Right lobe of liver (tissue), 4 donors: ENCODE results near the gene KRT24.

ENCODE experiments used
- POLR2A ChIP-seq: fragments of 450-650 bp; IDR thresholded peaks from one replicate; pipeline ENCODE4 v1.6.1; 2017; ENCODE audit warnings: antibody characterized with exemption, mild to moderate bottlenecking
- TF ChIP-seq, protein P1 (sequence below), 4 donors: fragments of 200-600 bp in 3 of 4; fragments of 450-650 bp in 1 of 4; IDR thresholded peaks; one replicate each; pipeline versions ENCODE4 v1.5.1 to v1.8.0; 2016 to 2022; ENCODE audit warnings: antibody characterized with exemption in 4 of 4, mild to moderate bottlenecking in 2 of 4
- donor health status: DM: no; HTN: no; CAD: no.
- donor health status: DM: no; HTN: no; CAD: no.
- donor health status: DM: no; HTN: yes; CAD: no.

DNA sequence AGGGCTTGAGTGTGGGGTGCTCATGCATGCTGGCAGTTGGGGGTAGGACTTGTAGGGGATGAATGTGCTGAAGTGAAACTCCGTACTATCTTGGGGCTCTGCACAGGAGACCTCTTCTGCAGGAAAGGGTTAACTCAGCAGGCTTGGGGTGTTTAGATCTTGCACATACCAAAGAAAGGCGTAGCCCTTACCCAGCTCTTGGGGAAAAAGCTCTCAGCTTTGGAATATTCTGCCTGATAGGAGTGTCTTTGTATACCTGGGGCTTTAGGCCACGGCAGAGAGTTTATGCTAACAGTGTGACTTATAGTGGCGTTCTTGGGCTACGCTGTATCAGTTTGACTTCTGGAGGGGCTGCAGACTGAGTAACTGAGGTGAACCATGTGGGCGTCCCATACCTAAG is 30.5 kb upstream of the KRT24 start:
- TF ChIP-seq, protein P1, sequence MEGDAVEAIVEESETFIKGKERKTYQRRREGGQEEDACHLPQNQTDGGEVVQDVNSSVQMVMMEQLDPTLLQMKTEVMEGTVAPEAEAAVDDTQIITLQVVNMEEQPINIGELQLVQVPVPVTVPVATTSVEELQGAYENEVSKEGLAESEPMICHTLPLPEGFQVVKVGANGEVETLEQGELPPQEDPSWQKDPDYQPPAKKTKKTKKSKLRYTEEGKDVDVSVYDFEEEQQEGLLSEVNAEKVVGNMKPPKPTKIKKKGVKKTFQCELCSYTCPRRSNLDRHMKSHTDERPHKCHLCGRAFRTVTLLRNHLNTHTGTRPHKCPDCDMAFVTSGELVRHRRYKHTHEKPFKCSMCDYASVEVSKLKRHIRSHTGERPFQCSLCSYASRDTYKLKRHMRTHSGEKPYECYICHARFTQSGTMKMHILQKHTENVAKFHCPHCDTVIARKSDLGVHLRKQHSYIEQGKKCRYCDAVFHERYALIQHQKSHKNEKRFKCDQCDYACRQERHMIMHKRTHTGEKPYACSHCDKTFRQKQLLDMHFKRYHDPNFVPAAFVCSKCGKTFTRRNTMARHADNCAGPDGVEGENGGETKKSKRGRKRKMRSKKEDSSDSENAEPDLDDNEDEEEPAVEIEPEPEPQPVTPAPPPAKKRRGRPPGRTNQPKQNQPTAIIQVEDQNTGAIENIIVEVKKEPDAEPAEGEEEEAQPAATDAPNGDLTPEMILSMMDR (IDR thresholded peaks at IDR 0.05), result no peak
- no peak for TF ChIP-seq POLR2A
